Brain microvascular endothelial cell (primary cell): ENCODE measurements around the gene DLG2.

Experiments
- DNase-seq: peaks from one replicate; pipeline ENCODE4 v3.0.0-alpha.2; 2020
- H3K27ac ChIP-seq: fragments of 250-450 bp; sonication (Bioruptor Pico); 2 replicates; pipeline ENCODE4 v1.5.1; 2020; ENCODE audit warnings: mild to moderate bottlenecking, moderate library complexity
- H3K27me3 ChIP-seq: fragments of 250-450 bp; sonication (Bioruptor Pico); replicated peaks from 2 replicates; pipeline ENCODE4 v1.5.1; 2020; ENCODE audit warnings: mild to moderate bottlenecking
- H3K36me3 ChIP-seq: fragments of 250-450 bp; sonication (Bioruptor Pico); replicated peaks from 2 replicates; pipeline ENCODE4 v1.5.1; 2020; ENCODE audit warnings: mild to moderate bottlenecking
- H3K4me3 ChIP-seq: 2 replicates; pipeline ENCODE4 v1.5.1; 2011; ENCODE audit warnings: low read depth, mild to moderate bottlenecking, control low read depth, low read length, moderate library complexity
- CTCF ChIP-seq: IDR thresholded peaks from 2 replicates; pipeline ENCODE4 v1.5.1; 2011; ENCODE audit warnings: low read depth, mild to moderate bottlenecking, moderate library complexity, low read length, control low read depth, inconsistent platforms; ENCODE audit errors: missing control alignments
- in situ Hi-C: cut with HindIII; loops from 2 replicates; pipeline ENCODE4 v1.10.0; 2017; ENCODE audit warnings: low sequenced_read_pairs, low pct_ligation_motif_present

Gene DLG2

GRCh38 chr11:85269109-85269508, 358.0 kb downstream of the DLG2 start:
- no peaks in the 10 kb centered on the region for H3K36me3 ChIP-seq
- H3K27me3 ChIP-seq, result no peaks in the 10 kb centered on the region
- H3K4me3 ChIP-seq, result no peak overlapping the region
- in situ Hi-C loops, result no loop called here
- DNase-seq, result no peak
- H3K27ac ChIP-seq, result no peak overlapping the region
- TF ChIP-seq CTCF, result no peak

GRCh38 chr11:85266646-85267045, 360.5 kb downstream of the DLG2 start:
- no peaks in the 10 kb centered on the region for H3K36me3 ChIP-seq
- H3K4me3 ChIP-seq, result no peak overlapping the region
- no peaks in the 10 kb centered on the region for H3K27me3 ChIP-seq
- no peak overlapping the region for H3K27ac ChIP-seq
- DNase-seq, result no peak
- TF ChIP-seq CTCF, result no peak
- in situ Hi-C loops, result no loop called here

GRCh38 chr11:85263328-85263727, 363.8 kb downstream of the DLG2 start:
- Histone ChIP-seq H3K27me3 (no peaks in the 10 kb centered on the region), H3K4me3 (no peak overlapping the region), H3K27ac (no peak overlapping the region), H3K36me3 (no peaks in the 10 kb centered on the region)
- TF ChIP-seq CTCF, result no peak
- in situ Hi-C loops, result no loop called here
- no peak for DNase-seq

GRCh38 chr11:85257837-85258236, 369.3 kb downstream of the DLG2 start:
- H3K36me3 ChIP-seq, result no peaks in the 10 kb centered on the region
- no peak overlapping the region for H3K4me3 ChIP-seq
- in situ Hi-C loops, result no loop called here
- no peaks in the 10 kb centered on the region for H3K27me3 ChIP-seq
- DNase-seq, result no peak
- TF ChIP-seq CTCF, result no peak
- H3K27ac ChIP-seq, result no peak overlapping the region

- in situ Hi-C loops, result no loop called here
- TF ChIP-seq CTCF, result no peak
- H3K4me3 ChIP-seq, result no peak overlapping the region
Measured at GRCh38 chr11:85256433-85256832, 370.7 kb downstream of the DLG2 start.

GRCh38 chr11:85249482-85249881, 377.7 kb downstream of the DLG2 start:
- H3K27ac ChIP-seq, result no peak overlapping the region
- no peaks in the 10 kb centered on the region for H3K36me3 ChIP-seq
- no peaks in the 10 kb centered on the region for H3K27me3 ChIP-seq
- TF ChIP-seq CTCF, result no peak
- in situ Hi-C loops, result no loop called here
- no peak for DNase-seq
- no peak overlapping the region for H3K4me3 ChIP-seq

More at GRCh38 chr11:85256433-85256832, 370.7 kb downstream of the DLG2 start:
- Histone ChIP-seq H3K27ac (no peak overlapping the region), H3K36me3 (no peaks in the 10 kb centered on the region), H3K27me3 (no peaks in the 10 kb centered on the region)
- DNase-seq, result no peak
